WTC11 (cell line): ENCODE results near the gene FBXL14. TPM values are rescaled to one million over a fixed set of nuclear protein-coding genes. Genes with fewer than 3 reads are reported as not detected.

ENCODE experiments used
- ATAC-seq: fragments of 200-7000 bp; cut with Tn5 transposase; 2 replicates; pipeline ENCODE4 v1.10.0; 2021; ENCODE audit warnings: mild to moderate bottlenecking, moderate library complexity
- CTCF ChIA-PET: fragments of 300-600 bp; sonication (Branson Sonifier 250); formaldehyde crosslinking; loops from one replicate; lab custom pipeline; 2021; ENCODE audit warnings: antibody characterized with exemption; lab: Charles Lee
- POLR2A ChIA-PET: fragments of 350-600 bp; sonication (Branson Sonifier 250); formaldehyde crosslinking; loops from one replicate; lab custom pipeline; 2021; ENCODE audit warnings: antibody characterized with exemption; lab: Charles Lee
- DNase-seq: peaks from one replicate; pipeline ENCODE4 v3.0.0; 2021; ENCODE audit warnings: low spot score
- H3K27ac Mint-ChIP-seq: 2 replicates; pipeline ENCODE4 v1.8.0; 2021; ENCODE audit warnings: mixed read lengths
- H3K27me3 Mint-ChIP-seq: 2 replicates; pipeline ENCODE4 v1.8.0; 2021; ENCODE audit warnings: low read depth, mild to moderate bottlenecking, moderate library complexity, mixed read lengths
- H3K36me3 Mint-ChIP-seq: 2 replicates; pipeline ENCODE4 v1.8.0; 2021; ENCODE audit warnings: mixed read lengths
- H3K4me1 Mint-ChIP-seq: 2 replicates; pipeline ENCODE4 v1.8.0; 2022; ENCODE audit warnings: mixed read lengths
- H3K4me3 Mint-ChIP-seq: 2 replicates; pipeline ENCODE4 v1.8.0; 2021; ENCODE audit warnings: mild to moderate bottlenecking, moderate library complexity, mixed read lengths
- H3K9me3 Mint-ChIP-seq: 2 replicates; pipeline ENCODE4 v1.8.0; 2021; ENCODE audit warnings: mixed read lengths
- ARID4B ChIP-seq: sonication (generic); formaldehyde crosslinking; IDR thresholded peaks from 2 replicates; pipeline ENCODE4 v1.8.0; 2023; ENCODE audit warnings: missing genetic modification reagents, mild to moderate bottlenecking, borderline replicate concordance
- CBFB ChIP-seq: sonication (generic); formaldehyde crosslinking; IDR thresholded peaks from 2 replicates; pipeline ENCODE4 v1.8.1; 2022; ENCODE audit warnings: mild to moderate bottlenecking, low read depth, missing genetic modification reagents
- CREB1 ChIP-seq: sonication (generic); formaldehyde crosslinking; IDR thresholded peaks from 2 replicates; pipeline ENCODE4 v1.8.0; 2023; ENCODE audit warnings: mild to moderate bottlenecking, missing genetic modification reagents
- CREM ChIP-seq: sonication (generic); formaldehyde crosslinking; IDR thresholded peaks from 2 replicates; pipeline ENCODE4 v1.8.1; 2022; ENCODE audit warnings: mild to moderate bottlenecking, missing genetic modification reagents, moderate library complexity
- PRDM15 ChIP-seq: sonication (generic); formaldehyde crosslinking; IDR thresholded peaks from 2 replicates; pipeline ENCODE4 v1.8.0; 2022; ENCODE audit warnings: missing genetic modification reagents
- TEAD1 ChIP-seq: sonication (generic); formaldehyde crosslinking; IDR thresholded peaks from 2 replicates; pipeline ENCODE4 v1.8.0; 2022; ENCODE audit warnings: mild to moderate bottlenecking, missing genetic modification reagents
- ZNF232 ChIP-seq: sonication (generic); formaldehyde crosslinking; IDR thresholded peaks from 2 replicates; pipeline ENCODE4 v1.8.0; 2022; ENCODE audit warnings: mild to moderate bottlenecking, missing genetic modification reagents
- ZNF423 ChIP-seq: fragments of 250-450 bp; sonication (Bioruptor Pico); IDR thresholded peaks from 2 replicates; pipeline ENCODE4 v2.1.2; 2022; ENCODE audit warnings: mild to moderate bottlenecking, moderate library complexity
- ZNF512 ChIP-seq: sonication (generic); formaldehyde crosslinking; IDR thresholded peaks from 2 replicates; pipeline ENCODE4 v1.8.1; 2022; ENCODE audit warnings: missing genetic modification reagents, borderline replicate concordance
- ZNF532 ChIP-seq: fragments of 250-450 bp; sonication (Bioruptor Pico); IDR thresholded peaks from 2 replicates; pipeline ENCODE4 v1.9.0; 2021; ENCODE audit warnings: mild to moderate bottlenecking, borderline replicate concordance
- total RNA-seq: library from RNA; stranded (reverse); gene quantifications from 3 replicates; pipeline ENCODE4 v1.2.3, GENCODE V29; 2021
- TF ChIP-seq, protein P1 (sequence below): sonication (generic); formaldehyde crosslinking; IDR thresholded peaks from 2 replicates; pipeline ENCODE4 v1.8.0; 2022; ENCODE audit warnings: mild to moderate bottlenecking, missing genetic modification reagents
- TF ChIP-seq, protein P2 (sequence below): fragments of 250-450 bp; sonication (Bioruptor Pico); IDR thresholded peaks from 2 replicates; pipeline ENCODE4 v1.9.0; 2021; ENCODE audit warnings: mild to moderate bottlenecking

The FBXL14 gene
- total RNA-seq, 1 experiment from 2014 or later = 12.0 TPM

GRCh38 chr12:1532375-1533165 lies 61.8 kb downstream of the FBXL14 start:
- Mint-ChIP-seq H3K9me3 (no peaks in the 10 kb centered on the region), H3K27ac (no peak overlapping the region), H3K4me1 (peaks cover 7% of the 10 kb centered on the region), H3K4me3 (0 out of 2 replicates have a peak overlapping the region, but pooled peaks have one; percentile 65), H3K27me3 (peaks cover 71% of the 10 kb centered on the region), H3K36me3 (no peaks in the 10 kb centered on the region)
- DNase-seq (no peak), ATAC-seq (no peak)
- ChIA-PET CTCF (interaction anchor here (1.2 to 1.8 kb wide), 2 partner anchors 15 to 73 kb away, joined by 3 to 5 read pairs; no protein-coding TSS in a partner anchor), POLR2A (interaction anchor here (0.6 kb wide), 1 partner anchor 89 kb away, joined by 3 read pairs; no protein-coding TSS in a partner anchor)
- TF ChIP-seq CBFB (CRISPR knock-in tag) (no peak), ZNF512 (no peak), ZNF532 (no peak), TEAD1 (no peak), CREB1 (no peak), ARID4B (CRISPR knock-in tag) (no peak), ZNF232 (CRISPR knock-in tag) (no peak), CREM (CRISPR knock-in tag) (no peak), ZNF423 (CRISPR knock-in tag) (no peak)
- TF ChIP-seq, protein P1, sequence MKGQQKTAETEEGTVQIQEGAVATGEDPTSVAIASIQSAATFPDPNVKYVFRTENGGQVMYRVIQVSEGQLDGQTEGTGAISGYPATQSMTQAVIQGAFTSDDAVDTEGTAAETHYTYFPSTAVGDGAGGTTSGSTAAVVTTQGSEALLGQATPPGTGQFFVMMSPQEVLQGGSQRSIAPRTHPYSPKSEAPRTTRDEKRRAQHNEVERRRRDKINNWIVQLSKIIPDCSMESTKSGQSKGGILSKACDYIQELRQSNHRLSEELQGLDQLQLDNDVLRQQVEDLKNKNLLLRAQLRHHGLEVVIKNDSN (CRISPR knock-in tag) = no peak

DNA sequence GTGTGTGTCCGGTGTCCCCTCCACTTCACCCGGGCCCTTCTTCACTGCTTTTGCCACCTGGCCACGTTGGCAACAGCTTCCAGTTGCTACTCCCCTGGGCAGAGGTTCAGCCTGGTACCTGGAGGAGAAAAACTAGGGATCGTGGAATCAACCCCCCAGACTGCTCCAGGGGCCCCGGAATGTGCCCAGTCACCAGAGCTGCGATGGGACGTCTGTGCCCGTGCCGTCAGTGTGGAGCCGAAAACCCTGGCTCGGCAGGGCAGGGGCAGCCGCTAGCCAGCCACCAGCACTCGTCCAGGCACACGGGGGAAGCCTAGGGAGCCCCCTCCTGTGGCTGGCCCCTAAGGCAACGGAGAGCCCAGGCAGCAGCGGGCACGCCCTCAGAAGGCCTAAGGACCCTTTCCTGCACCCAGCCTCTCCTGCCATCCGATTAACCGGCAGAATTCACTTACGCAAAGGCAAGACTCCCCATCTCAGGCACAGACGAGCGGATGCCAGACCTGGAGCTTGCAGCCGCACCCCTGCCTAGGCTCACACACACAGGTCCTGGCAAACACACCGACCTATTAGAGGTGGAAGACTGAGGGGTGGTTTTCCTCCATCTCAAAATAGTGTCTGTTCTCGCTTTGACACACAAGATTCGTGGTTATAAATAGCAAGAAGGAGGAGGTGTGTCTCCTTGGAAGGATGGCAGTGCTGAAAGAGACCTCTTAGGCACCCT lies 62.6 kb downstream of the FBXL14 start:
- ChIA-PET CTCF (interaction anchor here (1.0 to 1.8 kb wide), 6 partner anchors 14 to 414 kb away, joined by 3 to 5 read pairs (median 4); partner anchors contain the start of gene WNT5B), POLR2A (no interaction called here)
- H3K27me3 Mint-ChIP-seq = peaks cover 76% of the 10 kb centered on the region
- peaks cover 7% of the 10 kb centered on the region for H3K4me1 Mint-ChIP-seq
- no peak overlapping the region for H3K27ac Mint-ChIP-seq
- no peaks in the 10 kb centered on the region for H3K9me3 Mint-ChIP-seq
- DNase-seq = no peak
- H3K36me3 Mint-ChIP-seq = no peaks in the 10 kb centered on the region
- H3K4me3 Mint-ChIP-seq = peak overlapping the region; percentile 65
- ATAC-seq = no peak
- TF ChIP-seq, protein P2, sequence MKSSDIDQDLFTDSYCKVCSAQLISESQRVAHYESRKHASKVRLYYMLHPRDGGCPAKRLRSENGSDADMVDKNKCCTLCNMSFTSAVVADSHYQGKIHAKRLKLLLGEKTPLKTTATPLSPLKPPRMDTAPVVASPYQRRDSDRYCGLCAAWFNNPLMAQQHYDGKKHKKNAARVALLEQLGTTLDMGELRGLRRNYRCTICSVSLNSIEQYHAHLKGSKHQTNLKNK (CRISPR knock-in tag) = no peak
- TF ChIP-seq PRDM15 (CRISPR knock-in tag) = no peak
